ENCODE results near the gene PRG3. TPM values are rescaled to one million over a fixed set of nuclear protein-coding genes. Genes with fewer than 3 reads are reported as not detected.
A peak's percentile ranks its signal among the peaks of the same experiment; 100 is the strongest.

Gene PRG3
- total and polyA plus RNA-seq, 2 of the 13 experiments (the other 11 are each of a cell fraction or from before 2014, with no cell fraction given): not detected

DNA sequence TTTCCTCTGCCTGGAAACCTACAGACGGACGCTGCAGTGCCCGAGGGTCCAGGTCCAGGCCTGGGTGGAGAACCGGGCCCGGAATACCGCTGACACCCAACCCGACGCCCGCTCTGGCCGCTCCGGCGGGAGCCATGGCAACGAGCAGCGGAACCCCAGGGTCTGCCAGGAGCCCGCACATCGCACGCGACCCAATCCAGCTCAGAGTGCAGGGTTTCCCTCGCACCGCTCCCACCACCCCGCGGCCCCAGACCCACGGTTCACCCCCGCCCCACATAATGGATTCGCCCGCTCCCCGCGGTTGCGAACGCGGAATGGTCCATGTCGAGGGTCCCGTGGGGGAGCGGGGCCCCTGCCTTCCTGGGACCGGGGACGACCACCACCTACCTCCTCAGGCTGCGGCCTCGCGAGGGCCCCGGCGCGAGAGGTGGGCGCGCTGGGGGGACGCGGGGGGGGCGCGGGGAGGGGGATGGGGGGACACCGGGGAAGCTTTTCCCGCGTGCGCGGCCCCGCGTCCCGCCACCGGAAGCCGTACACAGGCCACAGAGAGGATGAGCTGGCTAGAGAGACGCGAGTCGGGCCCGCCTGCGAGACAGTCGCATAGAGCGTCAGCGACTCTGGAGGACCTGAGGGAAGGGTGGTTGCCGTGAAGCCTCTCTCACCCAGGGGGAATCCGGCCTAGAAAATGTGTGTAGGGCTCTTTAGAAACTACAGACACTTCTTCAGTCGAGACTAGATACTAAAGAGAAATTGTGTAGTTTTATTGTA is 45.4 kb downstream of the PRG3 start, which contains the start of gene SSRP1 (continued):
- TF ChIP-seq ZNF24 (IDR thresholded peaks at IDR 0.05) (no peak), ISX (CRISPR knock-in tag; conservative IDR thresholded peaks at IDR 0.05) (no peak), ZNF282 (IDR thresholded peaks at IDR 0.05; ENCODE audit: partially characterized antibody) (no peak), ZKSCAN1 (IDR thresholded peaks at IDR 0.05; ENCODE audit: low read length) (no peak), HOXA9 (CRISPR knock-in tag; IDR thresholded peaks at IDR 0.05; ENCODE audit: borderline replicate concordance) (no peak), HIVEP1 (CRISPR knock-in tag; IDR thresholded peaks at IDR 0.05) (peak; percentile 38; the same call in 1 of the 2 replicates), ZNF503 (CRISPR knock-in tag; IDR thresholded peaks at IDR 0.05) (no peak), SKIL (CRISPR knock-in tag; IDR thresholded peaks at IDR 0.05; ENCODE audit: borderline replicate concordance) (no peak), FOXC1 (CRISPR knock-in tag; IDR thresholded peaks at IDR 0.05; ENCODE audit: borderline replicate concordance) (no peak), THAP7 (CRISPR knock-in tag; IDR thresholded peaks at IDR 0.05) (no peak), KLF9 (CRISPR knock-in tag; IDR thresholded peaks at IDR 0.05; ENCODE audit: low read depth) (no peak), KMT2A (CRISPR knock-in tag; IDR thresholded peaks at IDR 0.05) (peak; percentile 55; the same call in 1 of the 2 replicates), CENPT (CRISPR knock-in tag; IDR thresholded peaks at IDR 0.05; ENCODE audit: low read depth) (peak; percentile 58; the same call in 1 of the 2 replicates), HIC2 (CRISPR knock-in tag; IDR thresholded peaks at IDR 0.05; ENCODE audit: low read depth) (no peak), ZMYM3 (CRISPR knock-in tag; IDR thresholded peaks at IDR 0.05) (no peak), AGO1 (IDR thresholded peaks at IDR 0.05; ENCODE audit: low read depth, low read length, poor library complexity, severe bottlenecking) (no peak), MEIS2 (CRISPR knock-in tag; IDR thresholded peaks at IDR 0.05) (peak; percentile 7; the same call in 1 of the 2 replicates), ZBTB38 (CRISPR knock-in tag; IDR thresholded peaks at IDR 0.05) (no peak), TRAFD1 (CRISPR knock-in tag; IDR thresholded peaks at IDR 0.05; ENCODE audit: borderline replicate concordance) (no peak), ZNF138 (CRISPR knock-in tag; IDR thresholded peaks at IDR 0.05; ENCODE audit: low read depth) (no peak), FOXM1 (CRISPR knock-in tag; IDR thresholded peaks at IDR 0.05) (no peak), GPN1 (CRISPR knock-in tag; IDR thresholded peaks at IDR 0.05; ENCODE audit: borderline replicate concordance) (no peak)

All from HepG2 (cell line).